ENCODE results near the gene PIK3R5.

DNA sequence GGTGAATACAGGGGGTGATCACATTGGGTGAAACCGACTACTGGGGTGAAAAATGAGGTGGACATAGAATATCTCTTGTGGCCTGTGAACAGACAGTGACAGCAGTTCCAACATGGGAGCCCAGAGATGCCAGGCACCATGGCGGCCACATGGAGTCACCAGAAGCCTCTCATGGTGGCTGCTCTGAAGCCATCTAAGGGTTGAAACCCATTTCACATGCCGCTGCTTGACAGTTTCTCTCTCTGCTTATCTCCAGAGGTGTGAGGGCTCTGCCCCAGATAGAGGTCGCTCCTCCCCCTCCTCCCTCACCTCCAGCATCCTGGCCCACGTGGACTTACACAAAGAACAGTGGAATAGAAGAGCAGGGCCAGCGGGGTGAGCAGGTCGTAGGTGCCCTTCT lies 60.2 kb downstream of the PIK3R5 start:
- no peak for TF ChIP-seq EZH2 (IDR thresholded peaks at IDR 0.05; ENCODE audit: insufficient read depth, low read length)
- no peak for TF ChIP-seq CTCF (IDR thresholded peaks at IDR 0.05; ENCODE audit: insufficient read depth, low read depth, low read length)

Measured in astrocyte (in vitro differentiated cells and primary cell).